Measurements from ENCODE around the gene ELAVL3.

DNA sequence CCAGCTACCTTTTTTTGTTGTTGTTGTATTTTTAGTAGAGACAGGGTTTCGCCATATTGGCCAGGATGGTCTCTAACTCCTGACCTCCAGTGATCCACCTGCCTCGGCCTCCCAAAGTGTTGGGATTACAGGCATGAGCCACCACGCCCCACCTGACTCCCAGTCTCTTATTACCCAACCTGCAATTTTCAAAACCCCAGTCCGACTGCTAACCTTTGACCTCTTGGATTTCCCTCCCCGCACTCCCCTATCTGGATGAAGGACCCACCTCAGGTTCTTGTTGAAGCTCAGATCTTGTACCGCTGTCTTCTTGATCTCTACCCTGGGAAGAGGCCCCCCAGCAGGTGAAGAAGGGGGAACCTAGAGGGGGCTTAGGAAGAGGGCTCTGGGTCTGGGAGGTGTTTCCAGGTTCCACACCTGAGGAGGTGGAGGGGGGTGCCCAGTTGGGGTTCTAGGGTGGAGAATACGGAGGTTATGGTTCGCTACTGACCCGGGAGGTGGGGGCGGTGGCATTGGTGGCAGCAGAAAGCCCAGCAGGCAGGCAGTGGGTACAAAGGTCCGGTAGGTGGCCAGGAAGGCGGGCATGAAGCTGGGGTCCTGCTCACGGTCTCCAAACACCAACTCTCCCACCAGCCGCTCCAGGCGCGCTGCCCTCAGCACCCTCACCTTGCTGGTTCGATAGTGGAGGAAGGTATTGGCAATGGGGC, 64.3 kb downstream of the ELAVL3 start:
- TF ChIP-seq, protein P1, sequence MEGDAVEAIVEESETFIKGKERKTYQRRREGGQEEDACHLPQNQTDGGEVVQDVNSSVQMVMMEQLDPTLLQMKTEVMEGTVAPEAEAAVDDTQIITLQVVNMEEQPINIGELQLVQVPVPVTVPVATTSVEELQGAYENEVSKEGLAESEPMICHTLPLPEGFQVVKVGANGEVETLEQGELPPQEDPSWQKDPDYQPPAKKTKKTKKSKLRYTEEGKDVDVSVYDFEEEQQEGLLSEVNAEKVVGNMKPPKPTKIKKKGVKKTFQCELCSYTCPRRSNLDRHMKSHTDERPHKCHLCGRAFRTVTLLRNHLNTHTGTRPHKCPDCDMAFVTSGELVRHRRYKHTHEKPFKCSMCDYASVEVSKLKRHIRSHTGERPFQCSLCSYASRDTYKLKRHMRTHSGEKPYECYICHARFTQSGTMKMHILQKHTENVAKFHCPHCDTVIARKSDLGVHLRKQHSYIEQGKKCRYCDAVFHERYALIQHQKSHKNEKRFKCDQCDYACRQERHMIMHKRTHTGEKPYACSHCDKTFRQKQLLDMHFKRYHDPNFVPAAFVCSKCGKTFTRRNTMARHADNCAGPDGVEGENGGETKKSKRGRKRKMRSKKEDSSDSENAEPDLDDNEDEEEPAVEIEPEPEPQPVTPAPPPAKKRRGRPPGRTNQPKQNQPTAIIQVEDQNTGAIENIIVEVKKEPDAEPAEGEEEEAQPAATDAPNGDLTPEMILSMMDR (IDR thresholded peaks at IDR 0.05), result no peak
- TF ChIP-seq POLR2A (IDR thresholded peaks at IDR 0.05), result no peak

All from lower leg skin (tissue), 3 donors.